HG03460 (cell line): ENCODE data around the gene LANCL3.
"Not testable (repeated sequence)": the region's sequence is repeated elsewhere in the genome, so short reads cannot be mapped to it uniquely, and the experiment has no call there.

Experiments used
- ATAC-seq: cut with Tn5 transposase; IDR thresholded peaks from one replicate; pipeline ENCODE4 v1.9.1; 2021; ENCODE audit not compliant: unreplicated experiment

LANCL3 gene

DNA sequence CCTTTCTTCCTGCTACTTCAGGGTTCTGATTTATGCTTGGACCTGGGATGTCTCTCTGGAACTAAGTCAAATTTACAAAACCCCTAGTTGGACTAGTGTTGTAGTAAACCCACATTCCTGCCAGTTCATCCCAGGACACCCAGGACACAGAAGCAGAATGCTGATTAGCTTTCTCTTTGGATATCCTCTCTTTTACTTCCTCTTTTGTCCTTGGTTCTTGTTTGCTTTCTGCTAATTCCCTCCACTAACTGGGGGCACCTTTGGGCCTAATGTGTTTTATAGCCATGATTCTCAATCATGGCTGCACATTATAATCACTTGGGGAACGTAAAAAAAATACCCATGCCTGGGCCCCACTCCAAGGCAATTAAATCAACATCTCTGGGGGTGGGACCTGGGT is 42.5 kb downstream of the LANCL3 start:
- ATAC-seq, result no peak

DNA sequence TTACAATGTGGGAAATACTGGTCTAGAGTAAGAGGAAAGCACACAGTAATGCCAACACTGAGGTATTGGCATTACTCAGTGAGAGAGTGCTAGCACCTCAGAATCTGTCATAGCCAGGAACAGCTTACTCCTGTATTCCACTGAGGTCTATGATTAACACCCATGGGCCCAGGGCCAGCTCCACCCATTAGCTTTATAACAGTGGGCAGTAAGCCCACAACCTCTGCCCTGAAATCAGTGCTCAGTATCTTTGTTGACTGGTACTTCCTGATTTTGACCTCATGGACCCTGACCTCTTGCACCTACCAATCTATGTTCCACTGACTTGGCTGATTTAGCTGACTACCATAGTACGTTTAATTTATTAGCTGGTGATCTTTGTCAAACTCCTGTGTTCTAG is 56.1 kb downstream of the LANCL3 start:
- no peak for ATAC-seq

DNA sequence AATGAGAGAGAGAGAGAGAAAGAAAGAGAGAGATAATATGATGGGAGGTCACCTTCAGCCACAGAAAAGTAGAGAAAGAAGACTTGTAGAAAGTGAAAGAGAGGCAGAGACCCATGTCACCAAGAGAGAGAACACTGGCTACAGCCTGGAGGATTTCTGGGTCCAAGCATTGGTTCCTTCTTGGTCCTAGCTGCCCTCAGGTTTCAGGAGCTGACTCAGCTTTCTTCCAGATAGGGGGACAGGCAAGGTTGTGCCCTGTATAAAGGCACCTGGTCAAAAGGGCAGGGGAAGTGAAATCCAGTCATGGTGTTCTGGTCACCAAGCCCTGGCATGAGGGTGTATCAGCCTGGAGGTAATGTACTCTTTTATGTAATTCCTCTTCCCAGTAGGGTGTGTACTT is 66.6 kb downstream of the LANCL3 start:
- ATAC-seq, result no peak

DNA sequence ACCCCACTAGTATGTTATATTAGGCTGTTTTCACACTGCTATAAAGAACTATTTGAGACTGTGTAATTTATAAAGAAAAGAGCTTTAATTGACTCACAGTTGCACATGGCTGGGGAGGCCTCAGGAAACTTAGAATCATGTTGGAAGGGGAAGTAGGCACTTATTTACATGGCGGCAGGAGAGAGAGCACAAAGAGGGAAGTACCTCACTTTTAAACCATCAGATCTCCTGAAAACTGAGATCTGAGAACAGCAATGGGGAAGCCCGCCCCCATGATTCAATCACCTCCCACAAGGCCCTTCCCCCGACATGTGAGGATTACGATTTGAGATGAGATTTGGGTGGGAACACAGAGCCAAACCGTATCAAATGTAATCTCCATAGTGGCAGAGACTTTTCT is 68.7 kb downstream of the LANCL3 start:
- no peak for ATAC-seq

DNA sequence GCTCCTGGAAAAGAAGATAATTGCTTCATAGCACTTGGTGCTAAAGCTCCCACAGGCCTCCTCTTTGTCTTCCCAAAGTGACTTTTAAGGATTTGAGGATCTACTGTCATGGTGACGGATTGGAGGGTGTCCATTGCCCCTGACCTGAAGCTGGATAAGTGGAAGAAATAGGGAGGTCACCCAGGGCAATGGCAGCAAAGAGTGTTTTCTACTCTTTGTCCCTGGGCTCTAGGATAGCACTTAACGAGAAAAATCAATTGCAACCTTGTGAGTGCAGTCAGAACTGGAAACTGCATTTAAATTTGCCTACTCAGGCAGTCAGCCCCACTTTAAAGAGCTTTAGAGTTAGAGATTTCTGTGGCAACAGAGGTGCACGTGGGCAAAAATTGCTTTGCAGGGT is 70.4 kb downstream of the LANCL3 start:
- no peak for ATAC-seq

DNA sequence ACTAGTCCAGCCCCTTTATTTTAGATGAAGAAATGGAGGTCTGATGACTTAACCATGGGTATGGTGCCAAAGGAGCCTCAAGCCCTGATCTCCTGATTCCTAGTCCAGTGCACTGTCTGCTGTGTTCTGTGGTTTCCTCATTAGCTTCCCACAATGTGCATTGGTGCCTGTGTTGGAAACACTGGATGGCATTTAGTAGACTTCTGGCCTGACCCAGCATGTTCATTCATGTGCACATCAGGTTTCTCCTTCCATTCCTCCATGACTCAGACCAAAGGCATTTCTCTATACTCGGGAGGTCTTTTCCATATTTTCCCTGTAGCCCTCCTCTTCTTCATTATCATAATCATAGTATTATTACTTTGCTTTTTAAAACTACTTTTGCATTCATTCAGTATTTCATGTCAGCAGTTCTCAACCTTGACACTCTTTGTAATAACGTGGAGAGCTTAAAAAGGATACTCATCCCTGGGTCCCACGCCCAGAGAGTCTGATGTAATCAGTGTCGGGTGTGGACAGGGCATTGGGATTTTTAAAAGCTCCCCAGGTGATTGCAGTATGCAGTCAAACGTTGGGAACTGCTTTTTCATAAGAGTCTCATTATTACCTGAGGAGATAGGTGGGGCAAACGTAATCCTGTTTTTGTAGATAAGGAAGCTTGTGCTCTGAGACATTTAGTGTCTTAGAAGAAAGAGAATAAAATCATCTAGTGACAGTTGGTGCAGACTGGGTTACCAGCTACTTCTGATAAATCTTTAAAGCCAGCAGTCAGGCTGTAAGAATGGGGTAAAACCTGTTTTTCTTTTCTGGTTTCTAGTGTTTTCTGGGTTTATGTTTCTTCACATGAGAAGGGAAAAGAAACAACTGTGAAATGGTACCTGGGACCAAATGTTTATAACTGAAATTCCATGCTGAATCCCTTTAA is 73.2 kb downstream of the LANCL3 start:
- ATAC-seq, result no peak

DNA sequence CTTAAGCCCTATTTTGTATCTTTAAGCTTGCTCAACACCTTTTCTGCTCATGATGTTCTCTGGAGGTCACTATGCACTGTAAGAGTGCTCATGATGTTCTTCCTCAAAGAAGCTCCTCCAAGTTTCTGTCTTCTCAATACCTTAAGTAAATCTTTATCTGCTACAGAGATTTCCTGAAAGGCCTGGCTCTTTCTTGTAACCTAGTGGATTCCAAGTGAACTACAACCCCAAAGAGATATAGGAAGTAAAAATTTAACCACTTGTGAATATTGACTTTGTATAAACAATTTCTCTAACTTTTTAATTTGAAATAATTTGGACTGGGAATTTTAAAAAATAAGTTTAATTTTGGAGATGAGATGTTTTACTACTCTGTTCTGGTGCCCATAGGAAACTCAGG is 74.8 kb downstream of the LANCL3 start:
- ATAC-seq, result no peak

DNA sequence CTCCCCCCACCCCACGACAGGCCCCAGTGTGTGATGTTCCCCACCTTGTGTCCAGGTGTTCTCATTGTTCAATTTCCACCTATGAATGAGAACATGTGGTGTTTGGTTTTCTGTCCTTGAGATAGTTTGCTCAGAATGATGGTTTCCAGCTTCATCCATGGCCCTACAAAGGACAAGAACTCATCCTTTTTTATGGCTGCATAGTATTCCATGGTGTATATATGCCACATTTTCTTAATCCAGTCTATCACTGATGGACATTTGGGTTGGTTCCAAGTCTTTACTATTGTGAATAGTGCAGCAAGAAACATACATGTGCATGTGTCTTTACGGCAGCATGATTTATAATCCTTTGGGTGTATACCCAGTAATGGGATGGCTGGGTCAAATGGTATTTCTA is 79.4 kb downstream of the LANCL3 start:
- ATAC-seq, result not testable (repeated sequence)

DNA sequence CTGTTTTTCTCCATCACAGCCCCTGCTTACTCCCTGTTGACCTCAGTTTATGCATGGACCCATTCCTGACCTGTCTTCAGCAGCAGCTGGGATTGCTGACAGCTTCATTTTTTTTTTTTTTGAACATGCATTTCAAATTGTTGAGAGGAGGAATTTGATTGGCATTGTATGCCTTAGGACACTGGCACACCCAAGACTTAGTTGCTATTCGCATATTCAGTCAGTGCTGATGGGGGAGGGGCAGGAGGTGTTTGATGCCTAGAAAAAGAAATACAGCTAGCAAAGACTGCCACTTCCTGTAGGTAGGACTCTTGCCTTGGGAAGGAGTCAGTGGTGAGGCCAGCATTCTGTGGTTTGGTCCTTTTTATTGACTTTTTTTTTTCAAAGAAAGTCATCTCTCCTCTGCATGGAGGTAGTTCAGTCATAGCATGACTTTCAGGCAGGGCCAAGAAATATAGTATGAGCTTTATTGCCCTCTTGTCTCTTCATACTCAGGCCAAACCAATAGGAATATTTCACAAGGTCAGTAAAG is 80.5 kb downstream of the LANCL3 start:
- no peak for ATAC-seq

DNA sequence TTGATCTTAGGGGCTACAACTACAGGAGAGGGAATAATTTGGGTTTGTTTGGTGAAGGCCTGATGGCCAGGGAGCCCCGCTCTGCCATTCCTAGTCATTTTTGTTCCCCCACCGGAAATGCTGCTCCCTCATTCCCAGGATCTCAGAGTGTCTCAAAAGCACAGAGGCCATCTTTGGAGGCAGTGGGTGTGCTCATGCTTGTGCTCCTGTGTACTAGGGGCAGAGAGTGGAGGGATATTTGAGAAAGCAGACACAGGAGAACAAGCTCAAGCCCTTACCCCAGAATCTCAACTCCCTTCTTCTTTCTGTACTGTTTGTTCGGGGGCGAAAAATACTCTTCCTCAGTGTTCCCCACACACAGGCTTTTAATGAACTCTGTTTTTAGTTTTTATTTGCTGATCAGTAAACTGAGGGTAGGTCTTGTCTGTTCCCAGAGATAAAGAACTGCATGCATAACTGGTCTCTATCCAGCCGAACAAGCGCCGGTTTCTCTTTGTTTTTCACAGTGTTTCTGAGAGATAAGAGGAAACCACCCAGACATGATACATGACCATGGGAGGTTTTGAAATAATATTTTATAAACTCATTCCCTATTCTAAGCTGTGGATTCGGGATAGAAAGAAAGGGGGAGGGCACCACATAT is 81.2 kb downstream of the LANCL3 start:
- ATAC-seq, result no peak

DNA sequence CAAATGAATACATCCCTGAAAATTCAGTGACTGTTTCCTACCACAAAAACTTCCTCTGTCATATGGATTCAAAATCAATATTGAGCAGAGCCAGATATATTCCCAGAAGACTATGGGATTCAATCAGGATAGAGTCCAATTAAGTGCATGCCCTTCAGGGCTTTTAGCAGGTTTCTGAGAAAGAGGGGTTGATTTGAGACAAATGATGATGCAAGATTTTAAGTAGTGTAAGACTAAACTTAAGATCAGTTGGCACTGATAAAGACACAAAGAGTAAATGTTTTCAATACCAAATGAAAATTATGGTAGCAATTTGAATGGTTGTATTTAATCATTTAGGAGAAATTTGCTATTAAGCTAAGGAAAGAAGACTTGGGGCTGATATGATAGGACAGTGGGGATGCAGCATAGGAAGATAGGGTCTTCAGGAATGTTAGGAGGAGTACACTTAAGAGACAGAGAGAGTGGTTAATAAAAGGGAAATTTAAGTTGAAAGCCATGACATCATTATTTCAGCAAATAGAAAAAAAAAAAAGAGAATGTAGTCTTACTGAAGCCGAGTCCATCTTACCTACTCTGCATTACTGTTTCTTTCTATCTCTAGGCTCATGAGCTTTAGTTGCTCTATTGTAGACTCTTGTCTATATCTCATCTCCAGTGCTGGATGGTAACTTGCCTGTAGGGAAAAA is 82.1 kb downstream of the LANCL3 start:
- no peak for ATAC-seq

DNA sequence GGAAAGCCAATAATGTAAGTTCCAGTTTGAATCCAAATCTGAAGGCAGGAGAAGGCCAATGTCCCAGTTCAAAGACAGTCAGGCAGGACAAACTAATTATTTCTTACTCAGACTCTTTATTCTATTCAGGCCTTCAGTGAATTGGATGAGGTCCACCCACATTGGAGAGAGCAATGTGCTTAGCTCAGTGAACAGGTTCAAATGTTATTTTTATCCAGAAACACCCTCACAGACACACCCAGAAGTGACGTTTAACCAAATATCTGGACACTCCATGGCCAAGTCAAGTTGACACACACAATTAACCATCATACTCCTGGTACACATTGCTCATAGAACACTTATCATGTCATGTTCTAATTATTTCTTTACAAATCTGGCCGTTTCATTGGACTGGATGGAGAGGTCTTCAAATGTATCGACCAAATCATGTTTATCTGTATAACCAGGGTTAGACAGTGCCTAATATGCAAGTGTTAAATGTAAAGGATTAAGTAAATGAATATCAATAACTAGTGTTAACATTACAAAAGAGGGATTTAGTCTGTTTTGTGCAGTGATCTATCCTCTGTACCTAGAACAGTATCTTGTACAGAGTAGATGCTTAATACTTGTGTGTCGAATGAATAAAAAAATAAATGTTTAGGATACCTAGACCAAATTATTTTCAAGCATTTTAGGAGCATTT is 87.0 kb downstream of the LANCL3 start:
- no peak for ATAC-seq

DNA sequence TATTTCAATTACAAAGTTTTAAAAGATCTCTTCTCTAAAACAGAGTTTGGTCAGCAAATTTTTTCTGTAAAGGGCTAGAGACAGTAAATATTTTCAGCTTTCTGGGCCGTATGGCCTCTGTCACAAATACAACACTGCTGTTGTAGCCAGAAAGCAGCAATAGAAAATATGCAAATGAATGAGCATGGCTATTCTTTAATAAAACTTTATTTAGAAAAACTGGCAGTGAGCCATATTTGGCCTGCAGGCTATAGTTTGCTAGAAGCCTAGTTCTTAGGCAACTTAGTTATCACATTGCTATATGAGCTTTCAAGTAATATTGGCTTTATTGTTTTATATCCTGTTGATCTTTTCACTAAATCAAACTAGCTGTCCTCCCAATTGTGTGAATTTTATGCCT is 87.6 kb downstream of the LANCL3 start:
- no peak for ATAC-seq

DNA sequence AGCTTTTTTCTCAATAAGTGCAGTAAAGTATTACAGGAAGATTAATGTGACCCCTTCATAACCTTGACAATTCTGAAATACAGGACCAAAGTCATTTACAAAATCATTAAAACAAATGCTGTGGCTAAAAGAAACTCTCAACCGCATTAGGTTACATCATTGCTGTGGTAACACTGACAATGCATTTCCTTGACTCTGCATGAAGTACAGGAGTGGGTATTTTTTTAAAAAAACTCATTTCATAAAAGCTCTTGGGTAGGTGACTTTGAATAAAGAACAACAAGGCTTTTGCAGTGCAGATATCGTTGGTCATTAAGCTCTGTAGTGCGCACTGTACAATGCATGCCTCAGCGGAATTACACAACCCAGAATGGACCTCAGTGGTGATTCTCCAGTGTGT is 90.7 kb downstream of the LANCL3 start:
- no peak for ATAC-seq

DNA sequence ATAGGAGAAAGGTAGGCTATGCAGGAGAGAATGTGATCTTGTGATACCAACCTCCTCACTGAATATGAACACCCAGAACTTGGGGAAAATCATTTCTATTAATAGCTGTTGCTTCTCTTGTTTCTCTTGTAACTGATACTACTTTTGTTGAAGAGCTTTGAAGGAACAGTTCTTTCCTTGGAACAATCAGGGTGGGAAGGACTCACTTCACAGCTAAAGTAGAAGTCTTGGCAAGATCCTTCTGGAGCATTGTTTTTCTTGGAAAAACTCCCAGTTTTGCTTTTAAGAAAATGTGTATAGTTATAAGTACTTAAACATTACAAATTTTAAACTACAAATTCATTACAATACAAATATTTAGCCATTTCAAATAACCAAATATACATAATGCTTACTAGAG is 95.1 kb downstream of the LANCL3 start:
- no peak for ATAC-seq

DNA sequence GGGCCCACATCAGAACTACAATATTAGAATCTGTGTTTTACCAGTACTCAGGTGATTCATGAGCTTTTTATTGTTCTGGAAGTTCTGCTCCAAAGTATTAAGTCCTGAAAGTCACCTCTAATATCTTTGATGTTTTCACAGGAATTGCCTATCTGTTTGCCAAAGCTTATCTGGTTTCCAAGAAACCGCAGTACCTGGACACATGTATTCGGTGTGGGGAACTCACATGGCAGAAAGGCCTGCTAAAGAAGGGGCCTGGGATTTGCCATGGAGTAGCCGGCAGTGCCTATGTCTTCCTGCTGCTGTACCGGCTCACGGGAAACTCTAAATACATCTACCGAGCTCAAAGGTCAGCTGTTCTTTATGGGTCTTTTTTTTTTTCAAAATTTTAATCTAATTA is 95.7 kb downstream of the LANCL3 start:
- ATAC-seq, result no peak

DNA sequence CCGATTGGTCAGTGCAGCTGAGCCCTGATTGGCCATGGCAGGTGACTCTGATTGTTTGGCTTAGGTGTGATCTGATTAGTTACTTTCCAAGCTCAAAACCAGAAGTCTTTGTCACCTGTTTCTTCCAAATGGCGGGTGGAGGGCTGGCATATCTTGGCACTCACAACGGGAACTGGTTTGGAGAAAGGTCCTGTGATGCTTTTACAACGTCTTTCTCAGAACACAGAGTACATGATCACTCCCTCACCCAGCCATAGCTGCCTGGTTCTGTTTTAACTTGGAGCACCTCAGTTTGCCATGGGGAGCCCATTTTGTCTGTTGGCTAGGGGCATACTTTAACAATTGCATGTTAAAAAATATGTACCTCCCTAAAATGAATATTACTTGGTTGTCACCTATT is 101.1 kb downstream of the LANCL3 start:
- ATAC-seq, result no peak

DNA sequence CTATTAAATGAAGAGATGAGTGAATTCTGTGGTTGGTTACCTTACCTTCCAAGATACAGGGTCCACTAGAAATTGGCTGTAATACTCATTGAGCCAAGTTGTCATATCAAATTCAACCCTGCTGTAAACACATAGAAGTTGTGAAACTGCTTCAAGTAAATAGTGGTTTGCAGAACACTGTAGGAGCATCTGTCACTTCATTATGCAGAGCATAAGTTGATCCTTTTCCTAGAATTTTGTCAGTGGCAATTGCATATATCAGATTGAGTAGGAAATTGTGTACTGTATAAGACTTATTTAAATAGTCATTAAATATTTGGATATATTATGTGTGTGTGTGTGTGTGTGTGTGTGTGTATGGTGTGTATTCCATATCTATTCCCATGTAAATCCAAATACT is 105.3 kb downstream of the LANCL3 start:
- no peak for ATAC-seq

DNA sequence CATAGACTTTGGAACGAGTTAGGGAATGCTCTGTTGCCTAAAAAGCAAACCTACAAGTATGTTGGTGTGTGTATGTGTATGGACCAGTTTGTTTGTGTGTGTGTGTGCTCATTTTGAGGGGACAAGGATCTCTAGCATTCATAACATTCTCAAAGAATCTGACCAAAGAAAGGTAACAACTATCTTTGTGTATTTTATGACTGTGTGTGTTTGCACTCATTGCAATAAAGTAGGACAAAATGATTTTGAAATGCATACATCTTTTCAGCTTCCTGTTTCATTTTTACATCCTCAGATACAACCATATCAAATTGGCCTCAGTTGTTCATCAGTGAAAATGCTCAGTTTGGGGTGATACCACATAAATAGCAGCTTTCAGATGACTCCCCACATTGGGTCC is 105.8 kb downstream of the LANCL3 start:
- no peak for ATAC-seq

DNA sequence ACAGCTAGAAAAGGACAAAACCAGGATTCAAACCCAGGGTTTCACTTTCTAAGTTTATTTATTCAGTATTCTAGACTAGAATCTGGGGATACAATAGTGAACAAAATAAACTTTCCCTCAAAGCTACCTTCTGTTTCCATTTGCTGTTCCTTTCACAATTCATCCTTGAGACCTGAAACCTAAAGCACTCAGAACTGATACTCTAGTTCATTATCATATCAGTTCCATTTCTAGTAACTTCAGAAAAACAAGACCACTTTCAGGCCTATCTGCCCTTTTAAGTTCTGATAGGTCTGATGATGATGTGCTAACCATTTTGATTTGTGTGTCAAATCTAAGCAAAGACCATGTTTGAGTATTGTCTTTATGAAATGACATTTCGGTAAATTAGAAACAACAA is 106.3 kb downstream of the LANCL3 start:
- ATAC-seq, result no peak

DNA sequence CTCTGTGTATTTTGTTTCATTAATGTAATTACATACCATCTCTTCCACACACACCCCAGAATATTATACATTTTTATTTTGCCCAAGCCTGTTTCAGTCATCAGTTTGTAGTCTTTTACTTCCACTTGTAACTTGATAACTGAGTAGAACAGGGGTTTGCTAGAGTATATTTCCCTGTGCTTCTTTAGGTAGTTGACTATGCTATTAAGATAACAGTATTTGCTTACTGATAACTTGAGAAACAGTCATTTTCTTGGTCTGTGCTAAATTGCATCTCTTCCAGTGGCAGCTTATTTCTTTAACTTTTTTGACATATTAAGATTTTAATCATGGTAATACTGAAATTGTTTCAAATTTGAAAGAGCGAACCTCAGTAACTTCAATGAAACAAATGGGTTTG is 107.1 kb downstream of the LANCL3 start:
- no peak for ATAC-seq
